GM12892 (cell line): Measurements from ENCODE around the gene CDK19.

Experiments used
- POLR2A ChIP-seq: IDR thresholded peaks from 2 replicates; pipeline ENCODE4 v1.6.1; 2011; ENCODE audit warnings: low read depth, low read length, control low read depth
- POLR2AphosphoS5 ChIP-seq: IDR thresholded peaks from 2 replicates; pipeline ENCODE4 v1.6.1; 2011; ENCODE audit warnings: low read depth, low read length, control low read depth

DNA sequence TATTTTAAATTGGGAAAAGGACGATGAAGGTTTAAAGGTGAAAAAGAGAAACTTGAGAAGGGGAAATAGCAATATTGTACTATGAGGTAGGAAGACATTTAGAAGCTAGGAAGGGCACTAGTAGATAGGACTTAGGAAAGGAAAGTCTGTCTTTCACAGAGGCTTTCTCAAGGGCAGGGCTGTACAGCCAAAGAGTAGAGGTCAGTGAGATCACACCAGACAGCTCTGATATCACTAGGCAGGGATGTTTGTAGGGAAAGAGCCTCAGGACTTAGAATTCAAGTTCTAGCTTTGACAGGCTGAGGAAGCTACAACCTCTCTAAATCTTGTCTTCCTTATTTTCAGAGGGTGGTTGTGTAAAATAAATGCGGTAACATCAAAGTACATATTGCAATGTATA lies 178.5 kb downstream of the CDK19 start:
- TF ChIP-seq POLR2A (no peak), POLR2AphosphoS5 (no peak)
